HEK293 (cell line): ENCODE data around the gene SLC1A1.

ENCODE experiments used
- CTCF ChIA-PET: fragments of 350-600 bp; formaldehyde crosslinking; extraction: SDS; loops from one replicate; lab custom pipeline; 2021; ENCODE audit warnings: antibody characterized with exemption; lab: Yijun Ruan, JAX
- POLR2A ChIA-PET: fragments of 300-600 bp; formaldehyde crosslinking; extraction: SDS; loops from one replicate; lab custom pipeline; 2020; ENCODE audit warnings: antibody characterized with exemption, inconsistent platforms; lab: Yijun Ruan, JAX
- H3K27ac ChIP-seq: fragments of 200-500 bp; sonication (Bioruptor generic); 2 replicates; pipeline ENCODE4 v1.5.1; 2014; ENCODE audit warnings: low read depth, low read length, control low read depth, inconsistent platforms; ENCODE audit errors: extremely low read depth
- H3K36me3 ChIP-seq, 2 experiments: fragments of 200-500 bp in 1 of 2; sonication (Bioruptor generic) in 1 of 2; 1 replicate in 1 of 2; 2 replicates in 1 of 2; pipeline ENCODE4 v1.5.1; 2014 to 2017; ENCODE audit warnings: inconsistent platforms in 2 of 2, low read length in 2 of 2; ENCODE audit not compliant: control insufficient read depth in 2 of 2, insufficient read depth in 1 of 2
- H3K4me1 ChIP-seq: fragments of 200-500 bp; sonication (Bioruptor generic); 2 replicates; pipeline ENCODE4 v1.5.1; 2014; ENCODE audit warnings: mild to moderate bottlenecking, low read length, inconsistent platforms; ENCODE audit not compliant: control insufficient read depth, insufficient read depth
- H3K4me3 ChIP-seq: 2 replicates; pipeline ENCODE4 v1.5.1; 2011; ENCODE audit warnings: low read depth, mild to moderate bottlenecking, control low read depth, low read length, moderate library complexity
- H3K9me3 ChIP-seq: fragments of 200-500 bp; sonication (Bioruptor generic); 2 replicates; pipeline ENCODE4 v1.5.1; 2014; ENCODE audit warnings: low read depth, low read length, inconsistent platforms; ENCODE audit not compliant: control insufficient read depth, insufficient read depth
- ATF2 ChIP-seq: fragments of 450-650 bp; formaldehyde crosslinking; IDR thresholded peaks from 2 replicates; pipeline ENCODE4 v1.5.1; 2016; ENCODE audit warnings: missing biosample characterization, missing genetic modification characterization, low read depth
- EGR2 ChIP-seq: fragments of 450-650 bp; formaldehyde crosslinking; IDR thresholded peaks from 2 replicates; pipeline ENCODE4 v1.5.1; 2016; ENCODE audit warnings: low read depth, missing biosample characterization, missing genetic modification characterization
- GFI1B ChIP-seq: fragments of 450-650 bp; formaldehyde crosslinking; IDR thresholded peaks from 2 replicates; pipeline ENCODE4 v1.5.1; 2016; ENCODE audit warnings: missing biosample characterization, missing genetic modification characterization
- HOXA7 ChIP-seq: sonication (generic); formaldehyde crosslinking; IDR thresholded peaks from 2 replicates; pipeline ENCODE4 v1.8.1; 2022; ENCODE audit warnings: missing genetic modification reagents, borderline replicate concordance
- MEIS1 ChIP-seq: sonication (generic); formaldehyde crosslinking; IDR thresholded peaks from 2 replicates; pipeline ENCODE4 v1.8.1; 2022; ENCODE audit warnings: missing genetic modification reagents, mild to moderate bottlenecking, borderline replicate concordance
- PRDM10 ChIP-seq: fragments of 450-650 bp; formaldehyde crosslinking; IDR thresholded peaks from 2 replicates; pipeline ENCODE4 v1.5.1; 2016; ENCODE audit warnings: missing biosample characterization, missing genetic modification characterization
- WT1 ChIP-seq: fragments of 450-650 bp; formaldehyde crosslinking; IDR thresholded peaks from 2 replicates; pipeline ENCODE4 v1.5.1; 2016; ENCODE audit warnings: missing biosample characterization, missing genetic modification characterization
- ZBTB1 ChIP-seq: fragments of 450-650 bp; formaldehyde crosslinking; IDR thresholded peaks from 2 replicates; pipeline ENCODE4 v1.5.1; 2016; ENCODE audit warnings: missing biosample characterization, missing genetic modification characterization
- ZFHX2 ChIP-seq: fragments of 450-650 bp; formaldehyde crosslinking; conservative IDR thresholded peaks from 2 replicates; pipeline ENCODE4 v1.5.1; 2016; ENCODE audit warnings: missing biosample characterization, missing genetic modification characterization
- ZNF157 ChIP-seq: fragments of 450-650 bp; formaldehyde crosslinking; IDR thresholded peaks from 2 replicates; pipeline ENCODE4 v1.5.1; 2016; ENCODE audit warnings: missing biosample characterization, missing genetic modification characterization
- ZNF174 ChIP-seq: fragments of 450-650 bp; formaldehyde crosslinking; IDR thresholded peaks from 2 replicates; pipeline ENCODE4 v1.5.0; 2017; ENCODE audit warnings: missing biosample characterization, mild to moderate bottlenecking, missing genetic modification characterization
- ZNF221 ChIP-seq: fragments of 450-650 bp; formaldehyde crosslinking; IDR thresholded peaks from 2 replicates; pipeline ENCODE4 v1.5.1; 2017; ENCODE audit warnings: missing biosample characterization, missing genetic modification characterization, borderline replicate concordance
- ZNF280D ChIP-seq: fragments of 450-650 bp; formaldehyde crosslinking; IDR thresholded peaks from 2 replicates; pipeline ENCODE4 v1.5.1; 2016; ENCODE audit warnings: missing biosample characterization, missing genetic modification characterization
- ZNF366 ChIP-seq: fragments of 450-650 bp; formaldehyde crosslinking; conservative IDR thresholded peaks from 2 replicates; pipeline ENCODE4 v1.5.1; 2016; ENCODE audit warnings: missing biosample characterization, missing genetic modification characterization
- ZNF544 ChIP-seq: fragments of 450-650 bp; formaldehyde crosslinking; IDR thresholded peaks from 2 replicates; pipeline ENCODE4 v1.5.0; 2017; ENCODE audit warnings: missing biosample characterization, missing genetic modification characterization
- ZNF658 ChIP-seq: fragments of 450-650 bp; formaldehyde crosslinking; IDR thresholded peaks from 2 replicates; pipeline ENCODE4; 2016; ENCODE audit warnings: missing biosample characterization, missing genetic modification characterization
- ZNF692 ChIP-seq: fragments of 450-650 bp; formaldehyde crosslinking; IDR thresholded peaks from 2 replicates; pipeline ENCODE4 v1.5.1; 2016; ENCODE audit warnings: missing biosample characterization, missing genetic modification characterization
- ZNF777 ChIP-seq: fragments of 450-650 bp; formaldehyde crosslinking; IDR thresholded peaks from 2 replicates; pipeline ENCODE4 v1.5.1; 2017; ENCODE audit warnings: missing biosample characterization, missing genetic modification characterization, borderline replicate concordance

Gene SLC1A1

DNA sequence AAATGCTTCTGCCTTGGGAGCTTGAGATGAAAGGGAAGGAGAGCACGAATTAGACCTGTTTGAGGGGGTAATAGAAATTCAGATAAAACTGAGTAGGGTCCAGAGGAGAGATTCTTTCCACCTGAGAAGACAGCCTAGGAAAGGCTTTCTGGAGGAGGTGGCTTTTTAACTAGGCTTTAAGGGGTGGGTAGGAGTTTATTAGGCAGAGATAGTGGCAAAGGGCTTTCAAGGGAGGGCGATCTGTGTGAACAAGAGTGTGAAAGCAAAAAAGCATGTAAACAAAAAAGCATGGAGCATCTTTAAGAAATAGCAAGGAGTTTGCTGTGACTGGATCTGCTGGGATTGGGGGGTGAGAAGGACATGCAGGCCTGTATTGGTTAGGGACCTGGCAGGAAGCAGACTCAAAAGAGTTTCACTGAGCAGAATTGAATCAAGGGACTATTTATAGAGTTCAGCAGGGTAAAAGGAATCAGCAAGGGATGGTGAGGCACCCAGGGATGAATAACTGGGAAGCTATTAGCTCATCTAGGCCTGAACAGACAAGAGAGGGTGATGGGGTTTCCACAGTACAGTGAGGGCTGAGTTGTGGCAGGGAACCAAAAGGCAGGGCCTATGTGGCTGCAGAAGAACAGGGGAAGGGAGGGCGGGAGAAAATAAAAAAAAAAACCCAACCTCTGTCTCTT is 18.8 kb downstream of the SLC1A1 start (continued):
- no peak for TF ChIP-seq ATF2
- TF ChIP-seq, all 188 proteins: peak for 0

- TF ChIP-seq EGR2: no peak
- no peak for TF ChIP-seq MEIS1 (CRISPR knock-in tag)
- no peak for TF ChIP-seq ZNF157 (tag by site-specific recombination)
- no peak for TF ChIP-seq ZNF174 (tag by site-specific recombination)
- peak; percentile 73 for TF ChIP-seq PRDM10 (tag by site-specific recombination)
- no peak for TF ChIP-seq GFI1B (tag by site-specific recombination)
- no peak for TF ChIP-seq HOXA7 (CRISPR knock-in tag)
- TF ChIP-seq ZNF658 (tag by site-specific recombination): no peak
- no peak overlapping the region for H3K4me3 ChIP-seq
- H3K27ac ChIP-seq: no peak overlapping the region
- no peaks in the 10 kb centered on the region for H3K9me3 ChIP-seq
- ChIA-PET CTCF (interaction anchor here (0.6 to 1.1 kb wide), 2 partner anchors 9 to 132 kb away, joined by 3 read pairs; no protein-coding TSS in a partner anchor), POLR2A (no interaction called here)
- no peaks in the 10 kb centered on the region for H3K36me3 ChIP-seq
- H3K4me1 ChIP-seq: no peaks in the 10 kb centered on the region
Measured at GRCh38 chr9:4509590-4509984, 19.3 kb downstream of the SLC1A1 start.

- H3K4me3 ChIP-seq: no peak overlapping the region
- ChIA-PET POLR2A (no interaction called here), CTCF (interaction anchor here (1.0 to 1.1 kb wide), 2 partner anchors 8 to 94 kb away, joined by 3 read pairs; no protein-coding TSS in a partner anchor)
- H3K36me3 ChIP-seq: no peaks in the 10 kb centered on the region
- H3K4me1 ChIP-seq: no peaks in the 10 kb centered on the region
- no peaks in the 10 kb centered on the region for H3K9me3 ChIP-seq
- TF ChIP-seq WT1 (tag by site-specific recombination) (no peak), ZNF366 (tag by site-specific recombination) (no peak), ZNF544 (tag by site-specific recombination) (no peak), ZNF777 (tag by site-specific recombination) (no peak), ZFHX2 (tag by site-specific recombination) (no peak), ZNF221 (tag by site-specific recombination) (no peak), ZBTB1 (tag by site-specific recombination) (no peak), ZNF692 (tag by site-specific recombination) (no peak), ZNF280D (no peak)
- TF ChIP-seq, all 188 proteins: peak for 0
- H3K27ac ChIP-seq: no peak overlapping the region
Measured at GRCh38 chr9:4510546-4511322, 20.5 kb downstream of the SLC1A1 start.
